Immature natural killer cell (primary cell): Measurements from ENCODE around the gene RNF167. TPM values are rescaled to one million over a fixed set of nuclear protein-coding genes. Genes with fewer than 3 reads are reported as not detected.

ENCODE experiments used
- DNase-seq, 3 donors: peaks; one replicate each; pipeline ENCODE4 v3.0.0; 2022; ENCODE audit warnings: mixed read lengths in 1 of 3
- H3K27ac Mint-ChIP-seq, 6 donors: one replicate each; pipeline ENCODE4 v1.8.0; 2020; ENCODE audit warnings: mixed read lengths in 6 of 6, mild to moderate bottlenecking in 5 of 6, inconsistent platforms in 4 of 6, moderate library complexity in 3 of 6
- H3K27me3 Mint-ChIP-seq, 3 donors: one replicate each; pipeline ENCODE4 v1.8.0; 2020 to 2021; ENCODE audit warnings: low read depth in 3 of 3, mild to moderate bottlenecking in 3 of 3, mixed read lengths in 3 of 3, moderate library complexity in 3 of 3, inconsistent platforms in 1 of 3
- H3K36me3 Mint-ChIP-seq, 3 donors: one replicate each; pipeline ENCODE4 v1.8.0; 2020; ENCODE audit warnings: mixed read lengths in 3 of 3, inconsistent platforms in 2 of 3, mild to moderate bottlenecking in 2 of 3
- H3K4me1 Mint-ChIP-seq, 2 donors: one replicate each; pipeline ENCODE4 v1.8.0; 2020; ENCODE audit warnings: inconsistent platforms in 2 of 2, mild to moderate bottlenecking in 2 of 2, mixed read lengths in 2 of 2, moderate library complexity in 1 of 2
- H3K4me3 Mint-ChIP-seq, 5 donors: one replicate each; pipeline ENCODE4 v1.8.0; 2020; ENCODE audit warnings: mild to moderate bottlenecking in 5 of 5, mixed read lengths in 5 of 5, inconsistent platforms in 3 of 5, moderate library complexity in 3 of 5
- H3K9me3 Mint-ChIP-seq, 6 donors: one replicate each; pipeline ENCODE4 v1.8.0; 2020; ENCODE audit warnings: mild to moderate bottlenecking in 6 of 6, mixed read lengths in 6 of 6, inconsistent platforms in 4 of 6, moderate library complexity in 3 of 6
- polyA plus RNA-seq, 3 donors: library from polyadenylated mRNA; unstranded; fragments of 300-500 nt; fragmentation: Illumina TruSeq; gene quantifications; one replicate each; pipeline ENCODE4 v1.2.3, GENCODE V29; 2021

The RNF167 gene
- polyA plus RNA-seq, 3 donors from 2014 or later: 62.3 to 78.2 (median 73.1) TPM

DNA sequence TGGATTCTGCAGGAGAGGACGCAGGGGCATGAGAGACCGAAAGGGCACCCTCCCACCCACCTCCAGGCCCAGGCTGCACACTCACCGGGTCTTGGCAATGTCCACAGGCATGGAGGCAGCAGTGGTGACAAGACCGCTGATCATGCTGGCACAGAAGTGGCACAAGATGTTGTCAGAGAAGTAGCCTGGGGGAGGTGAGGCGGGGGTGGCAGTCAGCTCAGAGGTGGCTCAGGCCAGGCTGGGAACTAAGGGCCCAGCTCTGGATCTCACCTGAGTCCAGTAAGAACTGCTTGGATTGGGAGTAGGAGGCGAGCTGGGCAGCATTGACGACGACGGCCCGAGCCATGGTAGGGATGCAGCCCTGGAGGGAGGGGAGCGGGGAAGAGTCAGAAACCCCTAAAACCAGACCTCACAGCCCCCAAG, 2.0 kb upstream of the RNF167 start:
- H3K36me3 Mint-ChIP-seq: peaks cover 6 to 40% (median 20%) of the 10 kb centered on the region in 3 donors
- H3K27me3 Mint-ChIP-seq: peaks cover 13 to 27% (median 13%) of the 10 kb centered on the region in 3 donors
- peaks cover 67 to 70% of the 10 kb centered on the region in 2 donors for H3K4me1 Mint-ChIP-seq
- no peaks in the 10 kb centered on the region for H3K9me3 Mint-ChIP-seq
- peak overlapping the region in 2 of 6 donors; percentile 51 to 84 for H3K27ac Mint-ChIP-seq
- H3K4me3 Mint-ChIP-seq: peak overlapping the region; percentile 36 to 100 (median 99)
- no peak for DNase-seq

DNA sequence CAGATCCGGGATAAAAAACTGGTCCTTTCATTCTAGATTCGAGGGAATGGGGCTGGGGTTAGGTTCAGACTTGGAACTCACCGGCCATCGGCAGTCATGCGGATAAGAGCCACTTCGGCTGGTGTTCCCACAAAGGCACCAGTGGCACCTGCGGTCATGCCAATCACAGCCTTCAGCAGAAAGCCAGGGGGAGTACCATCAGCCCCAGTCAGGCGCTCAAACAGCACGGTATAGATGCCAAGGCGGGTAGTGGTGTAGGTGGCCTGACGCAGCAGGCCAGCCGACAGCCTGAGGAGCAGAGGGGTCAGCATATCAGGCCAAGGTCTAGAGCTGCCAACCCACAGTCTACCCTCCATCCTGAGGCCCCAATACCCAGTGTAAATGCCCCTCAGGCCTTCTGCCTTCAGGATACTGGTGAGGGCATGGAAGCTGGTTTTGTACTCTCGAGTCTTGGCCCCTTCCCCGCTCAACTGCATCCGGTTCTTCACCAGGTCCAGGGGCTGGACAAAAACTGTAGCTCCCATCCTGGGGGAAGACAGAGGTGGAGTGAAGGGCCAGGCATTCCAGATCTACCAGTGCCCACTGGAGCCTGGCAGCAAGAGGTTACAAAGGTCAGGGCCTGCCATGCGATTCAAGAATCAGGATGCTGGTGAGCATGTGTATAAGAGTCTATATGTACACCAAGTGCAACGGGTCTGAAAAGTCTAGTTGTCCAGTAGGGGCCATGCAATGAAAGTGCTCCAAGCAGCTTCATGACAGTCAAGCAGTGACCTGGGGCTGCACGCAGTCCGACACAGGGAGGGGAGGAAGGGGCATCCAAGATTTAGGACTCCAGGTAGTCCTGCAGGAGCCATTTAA, 1.2 kb upstream of the RNF167 start:
- peaks cover 8 to 42% (median 22%) of the 10 kb centered on the region in 3 donors for H3K36me3 Mint-ChIP-seq
- H3K4me1 Mint-ChIP-seq: peaks cover 67 to 70% of the 10 kb centered on the region in 2 donors
- peak in 1 of 3 donors; percentile 8 for DNase-seq
- no peaks in the 10 kb centered on the region for H3K9me3 Mint-ChIP-seq
- peaks cover 10 to 25% (median 13%) of the 10 kb centered on the region in 3 donors for H3K27me3 Mint-ChIP-seq
- peak overlapping the region; percentile 96 to 100 (median 99) for H3K4me3 Mint-ChIP-seq
- peak overlapping the region; percentile 79 to 95 (median 91) for H3K27ac Mint-ChIP-seq

DNA sequence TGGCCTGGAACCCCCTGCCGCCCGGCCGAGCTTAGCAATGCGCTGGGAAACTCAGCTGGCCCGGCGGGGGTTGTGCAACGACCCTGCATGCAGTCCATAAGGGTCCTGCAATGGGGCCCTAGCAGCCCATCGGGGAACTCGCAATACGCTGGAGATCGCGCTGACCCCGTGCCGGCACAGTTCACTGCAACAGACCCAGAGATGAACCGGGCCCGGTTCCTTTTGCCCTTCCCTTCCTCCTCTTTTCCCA, 597 bp upstream of the RNF167 start:
- no peaks in the 10 kb centered on the region for H3K9me3 Mint-ChIP-seq
- peaks cover 13 to 47% (median 27%) of the 10 kb centered on the region in 3 donors for H3K36me3 Mint-ChIP-seq
- no peak for DNase-seq
- H3K27me3 Mint-ChIP-seq: peaks cover 6 to 23% (median 13%) of the 10 kb centered on the region in 3 donors
- peaks cover 67 to 70% of the 10 kb centered on the region in 2 donors for H3K4me1 Mint-ChIP-seq
- peak overlapping the region; percentile 96 to 100 (median 99) for H3K4me3 Mint-ChIP-seq
- H3K27ac Mint-ChIP-seq: peak overlapping the region; percentile 79 to 95 (median 91)

DNA sequence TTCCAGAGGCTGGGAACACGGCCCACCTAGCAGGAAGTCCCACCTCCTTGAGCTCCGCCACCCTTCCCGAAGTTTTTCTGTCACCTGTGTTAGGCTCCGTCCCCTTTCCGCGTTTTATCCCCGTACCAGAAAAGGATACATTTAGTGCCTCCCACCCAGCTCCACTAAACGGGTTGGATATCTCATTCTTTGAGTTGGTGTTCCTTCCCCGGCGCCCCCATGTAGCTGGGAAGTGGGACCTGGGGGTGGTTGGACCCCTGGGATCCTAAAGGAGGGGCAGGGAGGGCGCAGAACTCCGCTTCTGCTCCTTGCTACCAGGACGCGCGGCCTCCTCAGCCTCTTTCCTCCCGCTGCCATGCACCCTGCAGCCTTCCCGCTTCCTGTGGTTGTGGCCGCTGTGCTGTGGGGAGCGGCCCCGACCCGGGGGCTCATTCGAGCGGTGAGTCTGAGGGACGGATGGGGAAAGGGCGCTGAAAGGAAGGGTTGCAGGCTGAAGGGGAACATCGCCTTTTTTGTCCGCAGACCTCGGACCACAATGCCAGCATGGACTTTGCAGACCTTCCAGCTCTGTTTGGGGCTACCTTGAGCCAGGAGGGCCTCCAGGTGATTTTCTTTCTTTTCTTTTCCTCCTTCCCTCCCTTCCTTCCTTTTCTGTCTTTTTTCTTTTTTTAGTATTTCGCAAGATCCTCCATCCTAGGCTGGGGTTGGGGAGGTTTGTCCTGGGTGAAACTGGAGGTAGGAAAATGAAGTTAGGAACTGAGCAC, 669 bp downstream of the RNF167 start:
- peaks cover 22 to 59% (median 35%) of the 10 kb centered on the region in 3 donors for H3K36me3 Mint-ChIP-seq

DNA sequence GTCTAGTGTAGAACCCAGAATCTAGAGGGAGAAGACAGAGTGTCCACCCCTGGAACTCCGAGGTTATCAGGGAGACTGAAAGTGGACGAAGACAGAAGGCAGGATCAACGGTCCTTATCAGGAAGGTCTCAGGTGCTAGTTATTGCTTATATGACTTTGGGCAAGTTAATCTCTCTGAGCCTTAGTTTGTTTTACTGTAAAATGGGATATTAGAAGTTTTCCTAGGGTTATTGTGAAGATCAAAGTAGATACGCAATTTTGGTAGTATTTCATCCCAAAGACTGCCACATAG, 1.2 kb downstream of the RNF167 start:
- DNase-seq: no peak
- peaks cover 24 to 59% (median 35%) of the 10 kb centered on the region in 3 donors for H3K36me3 Mint-ChIP-seq
- peak overlapping the region; percentile 96 to 100 (median 99) for H3K4me3 Mint-ChIP-seq
- peak overlapping the region; percentile 93 to 98 (median 95) for H3K27ac Mint-ChIP-seq
- H3K27me3 Mint-ChIP-seq: peaks cover 8 to 37% (median 20%) of the 10 kb centered on the region in 3 donors
- no peaks in the 10 kb centered on the region for H3K9me3 Mint-ChIP-seq
- H3K4me1 Mint-ChIP-seq: peaks cover 70 to 77% of the 10 kb centered on the region in 2 donors

More for the DNA sequence above, 669 bp downstream of the RNF167 start:
- Mint-ChIP-seq H3K4me1 (peaks cover 72 to 77% of the 10 kb centered on the region in 2 donors), H3K27ac (peak overlapping the region; percentile 93 to 98 (median 95)), H3K9me3 (no peaks in the 10 kb centered on the region), H3K4me3 (peak overlapping the region; percentile 96 to 100 (median 99)), H3K27me3 (peaks cover 8 to 32% (median 19%) of the 10 kb centered on the region in 3 donors)
- DNase-seq: peak; percentile 25 to 39 (median 37)

DNA sequence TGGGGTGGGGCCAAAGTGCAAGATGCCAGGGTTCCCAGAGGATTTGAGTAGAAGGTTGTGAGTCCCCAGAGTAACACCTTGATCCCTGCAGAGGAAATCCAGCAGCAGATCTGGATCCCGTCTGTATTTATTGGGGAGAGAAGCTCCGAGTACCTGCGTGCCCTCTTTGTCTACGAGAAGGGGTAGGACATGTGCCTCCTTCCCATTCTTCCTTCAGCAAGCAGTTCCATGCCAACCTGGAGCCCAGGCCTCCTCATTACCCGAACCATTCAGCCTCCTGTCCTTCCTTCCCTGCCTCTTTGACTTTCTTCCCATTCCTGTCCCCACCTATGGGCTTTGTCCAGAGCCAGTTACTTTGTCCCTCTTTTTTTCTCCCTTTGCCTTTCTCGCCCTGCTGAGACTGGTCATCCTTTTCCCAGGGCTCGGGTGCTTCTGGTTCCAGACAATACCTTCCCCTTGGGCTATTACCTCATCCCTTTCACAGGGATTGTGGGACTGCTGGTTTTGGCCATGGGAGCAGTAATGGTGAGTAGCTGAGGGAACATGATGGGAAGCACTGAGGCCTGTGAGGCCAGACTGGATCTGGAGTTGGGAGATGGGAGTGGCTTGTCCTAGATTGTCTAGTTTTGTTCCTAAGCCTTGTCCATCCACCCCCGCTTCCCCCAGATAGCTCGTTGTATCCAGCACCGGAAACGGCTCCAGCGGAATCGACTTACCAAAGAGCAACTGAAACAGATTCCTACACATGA, 2.9 kb downstream of the RNF167 start:
- H3K9me3 Mint-ChIP-seq: no peaks in the 10 kb centered on the region
- DNase-seq: no peak
- H3K36me3 Mint-ChIP-seq: peaks cover 32 to 55% (median 43%) of the 10 kb centered on the region in 3 donors
- H3K27me3 Mint-ChIP-seq: peaks cover 17 to 51% (median 34%) of the 10 kb centered on the region in 3 donors
- peak overlapping the region; percentile 93 to 98 (median 95) for H3K27ac Mint-ChIP-seq
- H3K4me1 Mint-ChIP-seq: peaks cover 77 to 85% of the 10 kb centered on the region in 2 donors
- peak overlapping the region; percentile 55 to 100 (median 99) for H3K4me3 Mint-ChIP-seq

DNA sequence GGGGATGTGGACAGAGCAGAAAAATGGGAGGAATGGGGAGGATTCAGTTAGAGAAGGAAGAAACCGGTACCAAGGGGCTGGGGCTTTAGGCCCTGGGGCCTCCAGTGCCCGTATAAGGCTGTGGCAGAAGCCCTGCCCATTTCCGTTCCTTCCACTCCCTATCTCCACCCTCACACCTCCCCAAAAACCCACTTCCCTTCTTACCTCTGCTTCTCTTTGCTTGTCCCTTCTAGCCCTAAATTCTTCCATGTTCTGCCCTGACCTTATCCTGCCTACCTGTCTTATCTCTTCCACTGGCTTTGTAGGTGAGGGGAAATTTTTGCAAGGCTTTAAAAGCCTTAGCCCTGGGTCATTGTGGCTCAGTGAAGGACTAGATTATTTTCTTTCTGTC, 4.1 kb downstream of the RNF167 start:
- H3K27me3 Mint-ChIP-seq: peaks cover 20 to 60% (median 36%) of the 10 kb centered on the region in 3 donors
- H3K36me3 Mint-ChIP-seq: peaks cover 32 to 55% (median 43%) of the 10 kb centered on the region in 3 donors
- H3K9me3 Mint-ChIP-seq: peaks cover 0 to 2% (median 0%) of the 10 kb centered on the region in 6 donors
- peak; percentile 52 to 59 (median 57) for DNase-seq
- peaks cover 65 to 76% of the 10 kb centered on the region in 2 donors for H3K4me1 Mint-ChIP-seq
- H3K4me3 Mint-ChIP-seq: peak overlapping the region; percentile 96 to 100 (median 99)
- peak overlapping the region; percentile 95 to 97 (median 95) for H3K27ac Mint-ChIP-seq

DNA sequence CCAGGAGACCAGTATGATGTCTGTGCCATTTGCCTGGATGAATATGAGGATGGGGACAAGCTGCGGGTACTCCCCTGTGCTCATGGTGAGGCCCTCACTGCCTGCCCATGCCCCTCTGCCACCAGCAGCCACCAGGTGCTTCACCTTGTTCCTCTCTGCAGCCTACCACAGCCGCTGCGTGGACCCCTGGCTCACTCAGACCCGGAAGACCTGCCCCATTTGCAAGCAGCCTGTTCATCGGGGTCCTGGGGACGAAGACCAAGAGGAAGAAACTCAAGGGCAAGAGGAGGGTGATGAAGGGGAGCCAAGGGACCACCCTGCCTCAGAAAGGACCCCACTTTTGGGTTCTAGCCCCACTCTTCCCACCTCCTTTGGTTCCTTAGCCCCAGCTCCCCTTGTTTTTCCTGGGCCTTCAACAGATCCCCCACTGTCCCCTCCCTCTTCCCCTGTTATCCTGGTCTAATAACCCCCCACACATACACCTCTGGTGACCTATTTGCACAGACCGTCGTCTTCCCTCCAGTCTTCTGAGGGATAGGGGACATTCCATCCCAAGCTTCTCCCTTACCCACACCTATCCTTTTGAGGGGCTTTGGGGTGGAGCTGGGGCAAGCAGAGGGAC, 4.6 kb downstream of the RNF167 start:
- Mint-ChIP-seq H3K36me3 (peaks cover 32 to 55% (median 43%) of the 10 kb centered on the region in 3 donors), H3K4me1 (peaks cover 62 to 74% of the 10 kb centered on the region in 2 donors), H3K27ac (peak overlapping the region; percentile 95 to 97 (median 95)), H3K27me3 (peaks cover 20 to 61% (median 36%) of the 10 kb centered on the region in 3 donors), H3K9me3 (peaks cover 0 to 2% (median 0%) of the 10 kb centered on the region in 6 donors), H3K4me3 (peak overlapping the region; percentile 96 to 100 (median 99))
- no peak for DNase-seq

DNA sequence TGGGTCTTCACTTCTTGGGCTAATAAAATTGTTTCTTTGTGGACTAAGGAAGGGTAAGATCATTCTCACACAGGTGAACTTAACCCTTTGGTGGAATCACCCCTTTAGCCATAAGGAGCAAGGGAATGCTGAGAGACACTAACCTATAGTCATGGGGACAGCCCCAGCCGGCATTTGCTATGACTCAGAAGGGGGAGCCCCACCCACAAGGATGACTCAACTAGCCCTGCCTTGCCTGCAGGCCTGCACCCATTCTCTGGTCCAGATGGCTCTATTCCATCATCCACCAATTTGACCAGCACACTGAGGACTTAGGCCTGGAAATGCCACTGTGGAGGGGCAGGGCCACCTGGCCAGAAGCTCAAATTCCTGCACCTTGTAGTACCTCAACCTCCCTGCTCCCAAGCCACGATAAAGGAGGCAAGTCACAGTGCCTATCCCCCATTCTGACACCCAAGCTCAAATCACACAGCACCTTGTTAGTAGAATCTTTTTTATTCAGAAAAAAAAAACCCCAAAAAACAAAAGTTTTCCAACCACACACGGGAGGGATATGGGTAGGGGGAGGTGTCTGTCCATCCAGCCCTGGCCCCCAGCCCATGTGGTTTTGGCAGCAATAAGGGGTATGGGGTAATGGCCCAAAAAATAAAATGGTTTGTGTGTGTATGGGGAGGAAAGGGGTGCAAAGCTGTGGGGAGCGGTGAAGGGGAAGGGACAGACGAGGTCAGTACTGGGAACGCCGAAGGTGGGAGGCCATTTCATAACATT, 5.3 kb downstream of the RNF167 start:
- Mint-ChIP-seq H3K9me3 (peaks cover 0 to 2% (median 0%) of the 10 kb centered on the region in 6 donors), H3K36me3 (peaks cover 32 to 51% (median 39%) of the 10 kb centered on the region in 3 donors), H3K4me3 (peak overlapping the region; percentile 96 to 100 (median 99)), H3K27me3 (peaks cover 20 to 59% (median 34%) of the 10 kb centered on the region in 3 donors), H3K4me1 (peaks cover 65 to 73% of the 10 kb centered on the region in 2 donors), H3K27ac (peak overlapping the region; percentile 95 to 97 (median 95))
- DNase-seq: peak; percentile 62 to 66 (median 64)

DNA sequence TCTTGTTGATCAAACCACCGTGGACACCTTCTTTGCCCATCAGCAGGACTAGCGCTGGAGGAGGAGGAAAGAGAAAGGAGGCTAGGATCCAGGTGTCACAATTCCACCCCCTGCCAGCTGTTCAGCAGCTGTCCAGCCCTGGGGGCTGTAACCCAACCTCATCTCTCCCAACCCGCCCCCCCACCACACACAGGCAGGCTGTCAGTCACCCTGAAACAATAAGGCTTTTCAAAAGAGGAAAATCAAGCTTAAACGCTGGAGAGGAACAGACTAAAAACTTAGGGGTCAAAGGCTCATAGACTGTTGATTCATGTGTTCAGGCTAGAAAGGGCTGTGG, 5.8 kb downstream of the RNF167 start:
- Mint-ChIP-seq H3K4me1 (peaks cover 69 to 75% of the 10 kb centered on the region in 2 donors), H3K4me3 (peak overlapping the region; percentile 96 to 100 (median 99)), H3K27ac (peak overlapping the region; percentile 95 to 99 (median 96)), H3K36me3 (peaks cover 32 to 51% (median 39%) of the 10 kb centered on the region in 3 donors), H3K27me3 (peaks cover 22 to 56% (median 31%) of the 10 kb centered on the region in 3 donors), H3K9me3 (peaks cover 0 to 2% (median 0%) of the 10 kb centered on the region in 6 donors)
- no peak for DNase-seq

DNA sequence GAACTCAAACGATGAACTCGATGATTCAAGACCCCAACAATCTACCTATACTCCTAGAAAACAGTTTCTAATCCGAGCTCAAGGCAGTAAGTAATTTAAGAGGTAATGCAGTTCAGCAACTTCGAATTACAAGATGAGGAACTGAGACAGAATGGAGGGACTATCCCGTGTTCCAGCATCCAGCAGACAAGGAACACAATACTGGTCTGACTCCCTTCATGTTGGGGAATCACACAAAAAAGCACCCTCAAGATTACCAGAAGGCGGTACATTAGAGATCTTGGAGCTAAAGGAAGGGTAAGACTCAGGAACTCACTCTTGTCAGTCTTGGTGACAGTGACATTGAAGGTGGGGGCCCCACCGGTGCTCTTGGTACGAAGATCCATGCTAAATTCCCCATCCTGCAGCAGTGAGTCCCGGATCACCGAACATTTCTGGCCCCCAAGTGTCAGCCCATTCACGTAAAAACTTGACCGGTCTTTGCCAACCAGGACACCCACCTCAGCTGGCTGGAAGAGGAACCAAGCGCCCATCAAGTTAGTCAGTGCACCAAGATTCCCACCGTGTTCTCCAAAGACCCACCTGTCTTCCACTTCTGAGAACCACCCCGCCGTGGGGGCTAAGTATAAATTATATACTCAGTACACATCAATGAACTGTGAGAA, 6.4 kb downstream of the RNF167 start:
- H3K4me1 Mint-ChIP-seq: peaks cover 67 to 75% of the 10 kb centered on the region in 2 donors
- DNase-seq: no peak
- H3K27ac Mint-ChIP-seq: peak overlapping the region; percentile 95 to 99 (median 96)
- peaks cover 0 to 2% (median 0%) of the 10 kb centered on the region in 6 donors for H3K9me3 Mint-ChIP-seq
- peaks cover 32 to 46% (median 39%) of the 10 kb centered on the region in 3 donors for H3K36me3 Mint-ChIP-seq
- H3K27me3 Mint-ChIP-seq: peaks cover 22 to 51% (median 28%) of the 10 kb centered on the region in 3 donors
- peak overlapping the region; percentile 96 to 100 (median 99) for H3K4me3 Mint-ChIP-seq
